CMK (cell line): ENCODE data around the gene GATA5.
"Not testable (repeated sequence)": the region's sequence is repeated elsewhere in the genome, so short reads cannot be mapped to it uniquely, and the experiment has no call there.

Experiments used
- DNase-seq: peaks from one replicate; pipeline ENCODE4 v3.0.0-alpha.2; 2010; ENCODE audit warnings: low read depth

The GATA5 gene

GRCh38 chr20:62505337-62506045, 29.7 kb upstream of the GATA5 start:
- DNase-seq: no peak

GRCh38 chr20:62504323-62504722, 28.5 kb upstream of the GATA5 start:
- no peak for DNase-seq

- peak; percentile 81 for DNase-seq
These were observed 27.8 kb upstream of the GATA5 start for GRCh38 chr20:62503401-62504178.

- DNase-seq: no peak
These were observed 26.8 kb upstream of the GATA5 start for GRCh38 chr20:62502496-62503095.

GRCh38 chr20:62501801-62502495, 26.2 kb upstream of the GATA5 start:
- no peak for DNase-seq

- DNase-seq: no peak
These were observed 24.6 kb upstream of the GATA5 start for GRCh38 chr20:62500237-62500864.

GRCh38 chr20:62499758-62500236, 24.0 kb upstream of the GATA5 start:
- no peak for DNase-seq

- DNase-seq: no peak
These were observed 23.1 kb upstream of the GATA5 start for GRCh38 chr20:62498874-62499273.

GRCh38 chr20:62496568-62497218, 20.9 kb upstream of the GATA5 start:
- no peak for DNase-seq

- no peak for DNase-seq
These were observed 20.2 kb upstream of the GATA5 start for GRCh38 chr20:62495749-62496567.

- no peak for DNase-seq
These were observed 19.4 kb upstream of the GATA5 start for GRCh38 chr20:62494980-62495748.

- no peak for DNase-seq
These were observed 18.7 kb upstream of the GATA5 start for GRCh38 chr20:62494537-62494936.

GRCh38 chr20:62493886-62494285, 18.1 kb upstream of the GATA5 start:
- DNase-seq: no peak

- DNase-seq: no peak
These were observed 17.6 kb upstream of the GATA5 start for GRCh38 chr20:62493253-62493885.

- no peak for DNase-seq
These were observed 16.9 kb upstream of the GATA5 start for GRCh38 chr20:62492711-62493110.

- not testable (repeated sequence) for DNase-seq
These were observed 15.0 kb upstream of the GATA5 start for GRCh38 chr20:62490783-62491182.

GRCh38 chr20:62489932-62490263, 14.1 kb upstream of the GATA5 start:
- no peak for DNase-seq

- DNase-seq: no peak
These were observed 13.6 kb upstream of the GATA5 start for GRCh38 chr20:62489186-62489931.

- DNase-seq: no peak
These were observed 12.7 kb upstream of the GATA5 start for GRCh38 chr20:62488470-62488869.
